K562 (cell line): Measurements from ENCODE around the gene LIX1L. TPM values are rescaled to one million over a fixed set of nuclear protein-coding genes. Genes with fewer than 3 reads are reported as not detected.

Experiments used
- FOXJ2 ChIP-seq: fragments of 200-800 bp; sonication (Bioruptor generic); IDR thresholded peaks from 2 replicates; pipeline ENCODE4 v1.6.1; 2016; ENCODE audit warnings: missing genetic modification characterization, missing compliant biosample characterization
- GTF3C2 ChIP-seq: IDR thresholded peaks from 3 replicates; pipeline ENCODE4 v1.6.1; 2011; ENCODE audit warnings: borderline replicate concordance, mild to moderate bottlenecking, moderate library complexity; ENCODE audit not compliant: insufficient read length; ENCODE audit errors: extremely low read depth
- HEY1 ChIP-seq: fragments of 250-450 bp; sonication (Bioruptor Pico); IDR thresholded peaks from 2 replicates; pipeline ENCODE4 v1.5.0; 2020; ENCODE audit warnings: mild to moderate bottlenecking, moderate library complexity, borderline replicate concordance
- KLF16 ChIP-seq: IDR thresholded peaks from 2 replicates; pipeline ENCODE4 v1.6.1; 2016; ENCODE audit warnings: antibody characterized with exemption
- NR2F6 ChIP-seq: fragments of 450-650 bp; formaldehyde crosslinking; IDR thresholded peaks from 2 replicates; pipeline ENCODE4 v1.4.0; 2020; ENCODE audit warnings: mild to moderate bottlenecking
- PCBP2 ChIP-seq: fragments of 200-400 bp; formaldehyde crosslinking; IDR thresholded peaks from 2 replicates; pipeline ENCODE4 v1.6.1; 2018; ENCODE audit warnings: low read length, low read depth, mild to moderate bottlenecking, moderate library complexity; ENCODE audit not compliant: poor library complexity, severe bottlenecking
- PHF20 ChIP-seq: fragments of 450-650 bp; IDR thresholded peaks from 2 replicates; pipeline ENCODE4 v1.6.1; 2018; ENCODE audit not compliant: partially characterized antibody
- PYGO2 ChIP-seq: fragments of 450-650 bp; IDR thresholded peaks from 2 replicates; pipeline ENCODE4 v1.6.1; 2016; ENCODE audit warnings: mild to moderate bottlenecking, missing genetic modification characterization, moderate library complexity, missing compliant biosample characterization
- SRF ChIP-seq, 2 experiments: fragments of 250-450, 450-650 bp in 1 of 2; sonication (Bioruptor Pico) in 1 of 2; sonication (generic) in 1 of 2; formaldehyde crosslinking; IDR thresholded peaks; 2 replicates each; pipeline versions ENCODE4 v1.5.0 to v1.5.1; 2020 to 2022; ENCODE audit warnings: mild to moderate bottlenecking in 1 of 2, missing genetic modification reagents in 1 of 2
- ZEB2 ChIP-seq: fragments of 450-650 bp; IDR thresholded peaks from 2 replicates; pipeline ENCODE4 v1.6.1; 2016
- ZNF717 ChIP-seq: fragments of 250-450 bp; sonication (Bioruptor Pico); IDR thresholded peaks from 2 replicates; pipeline ENCODE4 v1.5.0; 2021
- polyA plus RNA-seq, 8 experiments: library from polyadenylated mRNA; depleted of rRNA in 4 of 8; stranded (reverse) in 5 of 8; unstranded in 3 of 8; fragments of >200 nt; fragmentation: Nextera tagmentation in 2 of 8; fragmentation: Illumina TruSeq in 1 of 8; extraction: Ambion mirVana in 2 of 8; extraction: Trizol in 1 of 8; gene quantifications; 2 replicates each; pipeline versions ENCODE4 v1.2.1 to v1.2.3, GENCODE V29; 2011 to 2014; ENCODE audit warnings: inconsistent platforms in 1 of 8, missing spikeins in 1 of 8
- total RNA-seq, 7 experiments: library from RNA; depleted of rRNA in 6 of 7; stranded (reverse); fragments of >200 nt in 6 of 7; fragmentation: Illumina TruSeq in 2 of 7; extraction: Trizol in 2 of 7; gene quantifications; 2 replicates each; pipeline versions ENCODE4 v1.2.1 to v1.2.3, GENCODE V29; 2011 to 2021; ENCODE audit warnings: low replicate concordance in 1 of 7
- TF ChIP-seq, protein P1 (sequence below), 2 experiments: fragments of 450-650 bp in 1 of 2; sonication (generic) in 1 of 2; formaldehyde crosslinking in 1 of 2; IDR thresholded peaks; 2 replicates each; pipeline versions ENCODE4 v1.7.1 to v1.9.0; 2016 to 2022; ENCODE audit warnings: inconsistent platforms in 1 of 2, mild to moderate bottlenecking in 1 of 2, missing genetic modification reagents in 1 of 2

Gene LIX1L
- total and polyA plus RNA-seq, 9 of the 15 experiments (the other 6 are each of a cell fraction or from before 2014, with no cell fraction given): 4.6 to 26.5 (median 12.5) TPM

DNA sequence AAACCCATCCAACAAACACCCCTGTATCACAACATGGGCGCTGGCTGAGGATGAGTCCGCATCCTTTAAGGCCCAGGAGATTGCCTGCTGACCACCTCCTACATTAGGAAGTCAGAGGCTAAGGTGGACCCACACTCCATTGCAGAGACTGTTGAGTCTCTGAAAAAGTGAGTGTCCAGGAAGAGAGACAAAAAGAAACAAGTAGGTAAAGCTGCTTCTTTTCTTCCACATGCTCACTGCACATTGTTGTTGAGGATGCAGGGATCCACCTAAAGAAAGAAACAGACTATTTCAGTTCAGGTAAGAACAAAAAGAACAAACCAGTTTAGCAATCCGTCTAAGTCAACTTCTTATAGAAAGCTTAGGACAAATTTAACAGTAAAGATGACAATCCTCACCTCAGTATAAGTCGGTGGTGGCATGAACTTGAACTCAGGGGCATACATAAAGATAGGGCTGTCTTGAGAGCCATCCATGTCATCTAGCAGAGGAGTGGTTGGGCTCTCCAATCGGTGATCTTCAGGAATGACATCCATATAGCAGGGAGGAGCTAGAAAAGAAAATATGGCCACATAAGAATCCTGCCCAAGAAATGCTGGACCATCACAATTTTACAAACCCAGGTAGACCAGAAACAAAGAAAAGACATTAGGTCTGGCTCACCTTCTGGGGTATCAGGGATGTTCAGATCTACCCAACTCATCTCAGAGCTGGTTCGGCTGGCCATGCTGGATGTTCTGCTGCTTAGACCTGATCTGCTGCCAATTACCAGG is 36.0 kb upstream of the LIX1L start (continued):
- TF ChIP-seq, protein P1, sequence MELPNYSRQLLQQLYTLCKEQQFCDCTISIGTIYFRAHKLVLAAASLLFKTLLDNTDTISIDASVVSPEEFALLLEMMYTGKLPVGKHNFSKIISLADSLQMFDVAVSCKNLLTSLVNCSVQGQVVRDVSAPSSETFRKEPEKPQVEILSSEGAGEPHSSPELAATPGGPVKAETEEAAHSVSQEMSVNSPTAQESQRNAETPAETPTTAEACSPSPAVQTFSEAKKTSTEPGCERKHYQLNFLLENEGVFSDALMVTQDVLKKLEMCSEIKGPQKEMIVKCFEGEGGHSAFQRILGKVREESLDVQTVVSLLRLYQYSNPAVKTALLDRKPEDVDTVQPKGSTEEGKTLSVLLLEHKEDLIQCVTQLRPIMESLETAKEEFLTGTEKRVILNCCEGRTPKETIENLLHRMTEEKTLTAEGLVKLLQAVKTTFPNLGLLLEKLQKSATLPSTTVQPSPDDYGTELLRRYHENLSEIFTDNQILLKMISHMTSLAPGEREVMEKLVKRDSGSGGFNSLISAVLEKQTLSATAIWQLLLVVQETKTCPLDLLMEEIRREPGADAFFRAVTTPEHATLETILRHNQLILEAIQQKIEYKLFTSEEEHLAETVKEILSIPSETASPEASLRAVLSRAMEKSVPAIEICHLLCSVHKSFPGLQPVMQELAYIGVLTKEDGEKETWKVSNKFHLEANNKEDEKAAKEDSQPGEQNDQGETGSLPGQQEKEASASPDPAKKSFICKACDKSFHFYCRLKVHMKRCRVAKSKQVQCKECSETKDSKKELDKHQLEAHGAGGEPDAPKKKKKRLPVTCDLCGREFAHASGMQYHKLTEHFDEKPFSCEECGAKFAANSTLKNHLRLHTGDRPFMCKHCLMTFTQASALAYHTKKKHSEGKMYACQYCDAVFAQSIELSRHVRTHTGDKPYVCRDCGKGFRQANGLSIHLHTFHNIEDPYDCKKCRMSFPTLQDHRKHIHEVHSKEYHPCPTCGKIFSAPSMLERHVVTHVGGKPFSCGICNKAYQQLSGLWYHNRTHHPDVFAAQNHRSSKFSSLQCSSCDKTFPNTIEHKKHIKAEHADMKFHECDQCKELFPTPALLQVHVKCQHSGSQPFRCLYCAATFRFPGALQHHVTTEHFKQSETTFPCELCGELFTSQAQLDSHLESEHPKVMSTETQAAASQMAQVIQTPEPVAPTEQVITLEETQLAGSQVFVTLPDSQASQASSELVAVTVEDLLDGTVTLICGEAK (IDR thresholded peaks at IDR 0.05): no peak
- TF ChIP-seq, protein P1 (CRISPR knock-in tag; IDR thresholded peaks at IDR 0.05): 0 out of 2 replicates have a peak, but pooled peaks have one; percentile 24
- no peak for TF ChIP-seq HEY1 (CRISPR knock-in tag)
- no peak for TF ChIP-seq PCBP2
- 0 out of 4 replicates have a peak, but pooled peaks of 1 of the 2 experiments have one; percentile 16 for TF ChIP-seq SRF (CRISPR knock-in tag; IDR thresholded peaks at IDR 0.05)
- TF ChIP-seq NR2F6 (CRISPR knock-in tag): no peak
- no peak for TF ChIP-seq GTF3C2
- TF ChIP-seq PYGO2 (tag): no peak
- TF ChIP-seq ZEB2: no peak
- TF ChIP-seq PHF20: no peak
- TF ChIP-seq FOXJ2: no peak
- no peak for TF ChIP-seq KLF16
- TF ChIP-seq ZNF717 (CRISPR knock-in tag): no peak
